ENCODE results near the gene BRD9. TPM values are rescaled to one million over a fixed set of nuclear protein-coding genes. Genes with fewer than 3 reads are reported as not detected.
"Not testable (repeated sequence)": the region's sequence is repeated elsewhere in the genome, so short reads cannot be mapped to it uniquely, and the experiment has no call there.

Gene BRD9
- total RNA-seq, 4 donors from 2014 or later = 29.6 to 91.3 (median 37.9) TPM

DNA sequence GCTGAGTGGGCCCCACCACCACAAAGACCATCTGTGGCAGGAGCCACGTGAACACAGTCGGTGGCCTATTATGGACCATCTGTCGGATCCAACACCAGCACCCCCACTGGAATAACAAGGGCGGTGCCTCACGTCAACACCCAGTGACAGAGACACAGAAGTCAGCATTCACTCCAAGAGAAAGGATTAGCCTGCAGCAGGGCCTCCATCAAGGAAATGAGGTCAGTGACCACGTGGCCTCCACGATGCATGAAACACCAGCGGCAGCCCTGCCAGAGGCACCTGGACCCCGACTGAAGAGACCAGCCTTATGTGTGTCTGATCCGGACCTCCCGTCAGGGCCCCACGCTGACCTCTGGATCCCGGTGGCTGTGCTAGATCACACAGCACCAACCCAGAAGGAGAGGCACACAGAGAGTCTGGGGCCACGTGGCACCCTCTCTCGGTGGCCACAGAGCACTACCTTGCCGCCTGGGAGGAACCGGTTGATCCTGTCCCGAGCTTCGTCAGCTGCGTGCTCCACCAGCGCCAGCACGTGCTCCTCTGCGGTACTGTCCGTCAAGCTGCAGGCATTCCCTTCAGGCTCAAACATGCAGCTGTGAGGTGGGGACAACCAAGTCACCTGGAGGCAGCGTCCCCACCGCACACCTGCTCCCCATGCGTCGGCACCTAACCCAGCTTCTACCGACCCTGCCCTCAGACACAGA is 9.0 kb downstream of the BRD9 start:
- H3K27ac ChIP-seq = no peak overlapping the region
- WGBS, 2 donors (ENCODE audit: low coverage in 1 of 2) = 84 to 96% methylated on average over 6 to 29 of the region's 29 CpGs
- H3K4me3 ChIP-seq = no peak overlapping the region
- in situ Hi-C loops (cut with MboI; ENCODE audit: low pct_ligation_motif_present in 1 of 4, low pct_unique_long_range_greater_than_20kb in 1 of 4, low sequenced_read_pairs in 3 of 4) (no loop called here), intact Hi-C loops (cut with DNase I; ENCODE audit: low total_unique reads) (no loop called here)
- no peak for DNase-seq
- peaks cover 0 to 55% (median 26%) of the 10 kb centered on the region in 4 donors for H3K36me3 ChIP-seq
- H3K9me3 ChIP-seq = no peaks in the 10 kb centered on the region
- H3K4me1 ChIP-seq = no peaks in the 10 kb centered on the region
- TF ChIP-seq EP300 (IDR thresholded peaks at IDR 0.05; ENCODE audit: low read depth) (no peak), POLR2AphosphoS5 (IDR thresholded peaks at IDR 0.05) (no peak), POLR2A (IDR thresholded peaks at IDR 0.05) (no peak)
- TF ChIP-seq, protein P1, sequence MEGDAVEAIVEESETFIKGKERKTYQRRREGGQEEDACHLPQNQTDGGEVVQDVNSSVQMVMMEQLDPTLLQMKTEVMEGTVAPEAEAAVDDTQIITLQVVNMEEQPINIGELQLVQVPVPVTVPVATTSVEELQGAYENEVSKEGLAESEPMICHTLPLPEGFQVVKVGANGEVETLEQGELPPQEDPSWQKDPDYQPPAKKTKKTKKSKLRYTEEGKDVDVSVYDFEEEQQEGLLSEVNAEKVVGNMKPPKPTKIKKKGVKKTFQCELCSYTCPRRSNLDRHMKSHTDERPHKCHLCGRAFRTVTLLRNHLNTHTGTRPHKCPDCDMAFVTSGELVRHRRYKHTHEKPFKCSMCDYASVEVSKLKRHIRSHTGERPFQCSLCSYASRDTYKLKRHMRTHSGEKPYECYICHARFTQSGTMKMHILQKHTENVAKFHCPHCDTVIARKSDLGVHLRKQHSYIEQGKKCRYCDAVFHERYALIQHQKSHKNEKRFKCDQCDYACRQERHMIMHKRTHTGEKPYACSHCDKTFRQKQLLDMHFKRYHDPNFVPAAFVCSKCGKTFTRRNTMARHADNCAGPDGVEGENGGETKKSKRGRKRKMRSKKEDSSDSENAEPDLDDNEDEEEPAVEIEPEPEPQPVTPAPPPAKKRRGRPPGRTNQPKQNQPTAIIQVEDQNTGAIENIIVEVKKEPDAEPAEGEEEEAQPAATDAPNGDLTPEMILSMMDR (IDR thresholded peaks at IDR 0.05) = no peak
- no peaks in the 10 kb centered on the region for H3K27me3 ChIP-seq

DNA sequence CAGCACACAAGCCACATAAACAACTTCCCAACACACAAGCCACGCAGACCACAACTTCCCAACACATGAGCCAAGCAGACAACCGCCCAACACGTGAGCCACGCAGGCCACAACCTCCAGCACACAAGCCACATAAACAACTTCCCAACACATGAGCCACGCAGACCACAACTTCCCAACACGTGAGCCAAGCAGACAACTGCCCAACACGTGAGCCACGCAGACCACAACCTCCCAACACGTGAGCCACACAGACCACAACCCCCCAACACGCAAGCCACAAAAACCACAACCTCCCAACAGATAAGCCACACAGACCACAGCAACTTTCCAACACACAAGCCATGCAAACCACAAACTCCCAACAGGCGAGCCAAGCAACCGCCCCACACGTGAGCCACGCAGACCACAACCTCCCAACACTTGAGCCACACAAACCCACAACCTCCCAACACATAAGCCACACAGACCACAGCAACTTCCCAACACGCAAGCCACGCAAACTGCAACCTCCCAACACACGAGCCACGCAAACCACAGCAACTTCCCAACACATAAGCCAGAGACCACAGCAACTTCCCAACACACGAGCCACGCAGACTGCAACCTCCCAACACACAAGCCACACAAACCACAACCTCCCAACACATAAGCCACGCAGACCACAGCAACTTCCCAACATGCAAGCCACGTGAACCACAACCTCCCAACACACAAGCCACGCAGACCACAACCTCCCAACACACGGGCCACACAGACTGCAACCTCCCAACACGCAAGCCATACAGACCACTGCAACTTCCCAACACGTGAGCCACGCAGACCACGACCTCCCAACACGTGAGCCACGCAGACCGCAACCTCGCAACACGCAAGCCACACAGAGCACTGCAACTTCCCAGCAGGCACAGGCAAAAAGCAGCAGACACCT is 10.1 kb downstream of the BRD9 start:
- TF ChIP-seq, protein P1 (IDR thresholded peaks at IDR 0.05) = no peak
- TF ChIP-seq EP300 (IDR thresholded peaks at IDR 0.05; ENCODE audit: low read depth) = no peak
- TF ChIP-seq POLR2A (IDR thresholded peaks at IDR 0.05) = no peak
- TF ChIP-seq POLR2AphosphoS5 (IDR thresholded peaks at IDR 0.05) = no peak
- no peak for DNase-seq
- in situ Hi-C loops (cut with MboI; ENCODE audit: low pct_ligation_motif_present in 1 of 4, low pct_unique_long_range_greater_than_20kb in 1 of 4, low sequenced_read_pairs in 3 of 4) (no loop called here), intact Hi-C loops (cut with DNase I; ENCODE audit: low total_unique reads) (no loop called here)
- Histone ChIP-seq H3K4me1 (no peaks in the 10 kb centered on the region), H3K9me3 (no peaks in the 10 kb centered on the region), H3K36me3 (peaks cover 0 to 44% (median 21%) of the 10 kb centered on the region in 4 donors), H3K4me3 (no peak overlapping the region), H3K27ac (no peak overlapping the region), H3K27me3 (no peaks in the 10 kb centered on the region)
- 80 to 87% methylated on average over 8 to 33 of the region's 33 CpGs for WGBS, 2 donors (ENCODE audit: low coverage in 1 of 2)

DNA sequence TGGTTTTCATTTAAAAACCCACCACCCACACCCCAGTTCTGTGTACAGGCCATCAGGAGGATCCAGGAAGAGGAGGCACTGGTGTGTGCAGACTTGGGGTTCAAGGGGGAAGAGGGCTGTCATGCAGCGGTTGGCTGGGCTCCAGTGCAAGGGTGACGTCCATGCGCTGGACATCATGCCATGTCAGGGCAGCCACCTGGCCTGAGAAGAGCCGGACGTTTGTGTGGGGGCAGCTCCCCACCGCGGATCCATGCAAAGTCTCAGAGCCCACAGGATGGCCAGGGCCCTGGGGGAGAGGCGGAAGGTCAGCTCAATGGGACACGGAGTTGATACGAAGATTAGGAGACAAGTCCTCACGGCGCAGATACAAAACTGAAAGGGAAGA is 11.1 kb downstream of the BRD9 start:
- Histone ChIP-seq H3K27ac (no peak overlapping the region), H3K36me3 (peaks cover 0 to 40% (median 17%) of the 10 kb centered on the region in 4 donors), H3K4me1 (no peaks in the 10 kb centered on the region), H3K9me3 (no peaks in the 10 kb centered on the region), H3K4me3 (no peak overlapping the region), H3K27me3 (no peaks in the 10 kb centered on the region)
- in situ Hi-C loops (cut with MboI; ENCODE audit: low pct_ligation_motif_present in 1 of 4, low pct_unique_long_range_greater_than_20kb in 1 of 4, low sequenced_read_pairs in 3 of 4) = no loop called here
- TF ChIP-seq POLR2A (IDR thresholded peaks at IDR 0.05) = no peak
- TF ChIP-seq POLR2AphosphoS5 (IDR thresholded peaks at IDR 0.05) = no peak
- TF ChIP-seq EP300 (IDR thresholded peaks at IDR 0.05; ENCODE audit: low read depth) = no peak
- TF ChIP-seq, protein P1 (IDR thresholded peaks at IDR 0.05) = no peak
- no peak for DNase-seq
- 94% methylated on average over 12 of the region's 12 CpGs; no CpG with 5 or more reads in 1 of the 2 donors for WGBS, 2 donors (ENCODE audit: low coverage in 1 of 2)
- intact Hi-C loops (cut with DNase I; ENCODE audit: low total_unique reads) = no loop called here

DNA sequence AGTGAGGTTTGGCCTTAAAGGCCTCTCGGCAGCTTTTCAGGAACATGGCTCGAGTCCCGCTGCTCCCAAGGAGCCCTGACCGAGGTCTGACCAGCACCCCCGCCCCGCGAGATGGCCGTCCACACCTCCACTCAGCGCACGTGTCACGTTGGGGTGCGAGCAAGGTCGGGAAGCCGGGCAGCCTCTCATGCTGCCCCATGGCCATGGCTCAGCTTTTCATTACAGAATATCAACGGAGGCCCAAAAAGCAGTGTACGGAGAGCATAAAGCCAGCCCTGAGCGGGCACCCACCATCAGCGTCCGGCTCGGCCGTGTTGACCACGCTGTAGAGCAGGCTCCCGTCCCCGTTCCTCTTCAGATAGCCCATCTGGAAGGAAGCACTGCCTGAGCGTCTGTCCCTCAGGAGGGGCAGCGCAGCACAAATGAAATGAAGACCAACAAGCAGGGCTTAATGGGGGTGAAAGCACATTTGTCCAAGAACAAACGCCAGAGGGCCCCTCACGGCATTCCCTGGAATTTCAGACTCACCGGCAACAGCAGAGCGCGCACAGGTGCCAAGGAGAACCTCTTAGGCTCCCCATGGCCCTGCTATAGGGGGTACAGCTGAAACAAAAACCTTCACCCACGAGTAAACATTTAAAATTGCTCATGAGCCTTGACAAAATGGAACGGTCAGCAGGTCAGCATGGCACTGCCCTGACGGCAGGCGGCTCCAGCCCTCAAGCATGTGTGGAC is 11.6 kb downstream of the BRD9 start:
- Histone ChIP-seq H3K27ac (no peak overlapping the region), H3K36me3 (peaks cover 0 to 39% (median 15%) of the 10 kb centered on the region in 4 donors), H3K27me3 (no peaks in the 10 kb centered on the region), H3K4me1 (no peaks in the 10 kb centered on the region), H3K9me3 (no peaks in the 10 kb centered on the region), H3K4me3 (no peak overlapping the region)
- intact Hi-C loops (cut with DNase I; ENCODE audit: low total_unique reads) = no loop called here
- no peak for DNase-seq
- WGBS, 2 donors (ENCODE audit: low coverage in 1 of 2) = 96% methylated on average over 34 of the region's 35 CpGs; no CpG with 5 or more reads in 1 of the 2 donors
- in situ Hi-C loops (cut with MboI; ENCODE audit: low pct_ligation_motif_present in 1 of 4, low pct_unique_long_range_greater_than_20kb in 1 of 4, low sequenced_read_pairs in 3 of 4) = no loop called here
- TF ChIP-seq, protein P1 (IDR thresholded peaks at IDR 0.05) = no peak
- TF ChIP-seq EP300 (IDR thresholded peaks at IDR 0.05; ENCODE audit: low read depth) = no peak
- TF ChIP-seq POLR2A (IDR thresholded peaks at IDR 0.05) = no peak
- no peak for TF ChIP-seq POLR2AphosphoS5 (IDR thresholded peaks at IDR 0.05)

DNA sequence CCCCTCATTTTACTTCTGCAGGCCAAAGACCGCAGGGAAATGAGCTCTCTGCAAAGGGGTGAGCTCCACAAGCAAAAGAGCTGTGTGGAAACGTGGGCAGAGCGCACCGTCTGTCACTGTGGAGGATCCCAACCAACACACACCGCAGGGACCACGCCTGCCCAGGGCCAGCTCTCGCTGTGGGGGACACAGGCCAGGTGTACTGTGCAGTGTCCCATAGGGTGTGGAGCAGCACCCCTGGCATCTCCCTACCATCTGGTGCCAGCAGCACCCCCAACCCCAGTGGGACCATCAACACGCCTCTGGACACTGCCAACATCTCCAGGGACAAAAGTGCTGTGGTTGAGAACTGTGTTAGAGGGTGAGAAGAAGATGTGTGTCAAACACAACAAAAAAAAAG is 13.9 kb downstream of the BRD9 start:
- intact Hi-C loops (cut with DNase I; ENCODE audit: low total_unique reads) = not testable (repeated sequence)
- peaks cover 0 to 54% (median 17%) of the 10 kb centered on the region in 4 donors for H3K36me3 ChIP-seq

More for the DNA sequence above, 13.9 kb downstream of the BRD9 start:
- in situ Hi-C loops (cut with MboI; ENCODE audit: low pct_ligation_motif_present in 1 of 4, low pct_unique_long_range_greater_than_20kb in 1 of 4, low sequenced_read_pairs in 3 of 4); H3K9me3 ChIP-seq; H3K27ac ChIP-seq; DNase-seq; H3K4me1 ChIP-seq; H3K4me3 ChIP-seq; H3K27me3 ChIP-seq: not testable (repeated sequence)
- WGBS, 2 donors (ENCODE audit: low coverage in 1 of 2) = no CpG with 5 or more reads among the region's 8 CpGs

Data from transverse colon (tissue), 4 donors.